HG02938 (cell line): Measurements from ENCODE around the gene PRPH.
"Not testable (repeated sequence)": the region's sequence is repeated elsewhere in the genome, so short reads cannot be mapped to it uniquely, and the experiment has no call there.

Experiments used
- ATAC-seq: cut with Tn5 transposase; IDR thresholded peaks from one replicate; pipeline ENCODE4 v1.9.1; 2021; ENCODE audit warnings: mild to moderate bottlenecking, moderate library complexity; ENCODE audit not compliant: unreplicated experiment

PRPH gene

DNA sequence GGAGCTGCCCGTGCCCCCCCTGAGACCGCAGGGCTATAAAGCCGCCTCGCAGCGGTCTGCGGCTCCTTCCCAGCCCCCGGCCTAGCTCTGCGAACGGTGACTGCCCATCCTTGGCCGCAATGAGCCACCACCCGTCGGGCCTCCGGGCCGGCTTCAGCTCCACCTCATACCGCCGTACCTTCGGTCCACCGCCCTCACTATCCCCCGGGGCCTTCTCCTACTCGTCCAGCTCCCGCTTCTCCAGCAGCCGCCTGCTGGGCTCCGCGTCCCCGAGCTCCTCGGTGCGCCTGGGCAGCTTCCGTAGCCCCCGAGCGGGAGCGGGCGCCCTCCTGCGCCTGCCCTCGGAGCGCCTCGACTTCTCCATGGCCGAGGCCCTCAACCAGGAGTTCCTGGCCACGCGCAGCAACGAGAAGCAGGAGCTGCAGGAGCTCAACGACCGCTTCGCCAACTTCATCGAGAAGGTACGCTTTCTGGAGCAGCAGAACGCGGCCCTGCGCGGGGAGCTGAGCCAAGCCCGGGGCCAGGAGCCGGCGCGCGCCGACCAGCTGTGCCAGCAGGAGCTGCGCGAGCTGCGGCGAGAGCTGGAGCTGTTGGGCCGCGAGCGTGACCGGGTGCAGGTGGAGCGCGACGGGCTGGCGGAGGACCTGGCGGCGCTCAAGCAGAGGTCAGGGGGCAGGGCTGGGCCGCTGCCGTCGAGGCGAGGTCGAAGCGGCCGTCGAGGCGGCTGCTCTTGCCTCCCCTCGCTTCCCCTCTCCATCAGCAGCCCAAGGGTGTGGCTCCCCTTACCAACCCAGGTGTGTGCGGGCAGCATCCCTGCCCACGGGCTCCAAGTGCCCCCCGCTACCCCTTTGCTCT is at the start of gene PRPH:
PRPH (plus strand) TSS at position 66 of the 855 bp plus-strand sequence; CDS start at position 120, 54 bp downstream.
- ATAC-seq: no peak

DNA sequence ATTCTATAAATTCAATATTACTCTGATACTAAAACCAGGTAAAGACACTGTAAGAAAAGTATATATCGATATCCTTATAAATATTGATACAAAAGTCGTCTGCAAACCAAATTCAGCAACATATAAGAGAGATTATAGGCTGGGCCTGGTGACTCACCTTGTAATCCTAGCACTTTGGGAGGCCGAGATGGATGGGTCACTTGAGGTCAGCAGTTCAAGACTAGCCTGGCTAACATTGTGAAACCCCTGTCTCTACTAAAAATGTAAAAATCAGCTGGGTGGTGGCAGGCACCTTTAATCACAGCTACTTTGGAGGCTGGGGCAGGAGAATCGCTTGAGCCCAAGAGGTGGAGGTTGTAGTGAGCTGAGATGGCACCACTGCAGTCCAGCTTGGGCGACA is 43.6 kb upstream of the PRPH start:
- no peak for ATAC-seq

DNA sequence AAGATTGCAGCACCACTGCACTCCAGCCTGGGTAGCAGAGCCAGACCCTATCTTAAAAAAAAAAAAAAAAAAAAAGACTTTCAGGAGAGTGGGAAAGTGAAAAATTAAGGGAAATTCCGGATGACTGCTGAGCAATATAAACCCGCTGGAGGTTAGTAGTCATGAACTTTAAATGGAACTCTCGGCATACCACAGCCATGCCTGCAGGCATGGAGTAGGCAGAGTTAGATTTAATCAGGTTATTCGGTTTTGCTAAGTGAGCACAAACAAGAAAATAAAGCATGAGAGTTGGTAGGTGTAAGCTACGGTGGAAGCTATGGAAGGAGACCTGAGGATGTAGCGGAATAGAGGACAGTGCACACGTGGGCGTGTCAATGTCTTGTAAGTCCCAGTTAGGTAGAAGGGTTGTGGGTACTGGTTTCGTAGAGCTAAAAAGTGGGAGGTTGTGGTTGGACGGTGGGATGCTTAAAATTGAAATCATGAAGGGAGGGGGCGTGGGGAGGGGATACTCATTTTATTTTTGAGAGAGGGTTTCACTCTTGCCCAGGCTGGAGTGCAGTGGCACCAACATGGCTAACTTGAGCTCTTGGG is 41.8 kb upstream of the PRPH start:
- no peak for ATAC-seq

DNA sequence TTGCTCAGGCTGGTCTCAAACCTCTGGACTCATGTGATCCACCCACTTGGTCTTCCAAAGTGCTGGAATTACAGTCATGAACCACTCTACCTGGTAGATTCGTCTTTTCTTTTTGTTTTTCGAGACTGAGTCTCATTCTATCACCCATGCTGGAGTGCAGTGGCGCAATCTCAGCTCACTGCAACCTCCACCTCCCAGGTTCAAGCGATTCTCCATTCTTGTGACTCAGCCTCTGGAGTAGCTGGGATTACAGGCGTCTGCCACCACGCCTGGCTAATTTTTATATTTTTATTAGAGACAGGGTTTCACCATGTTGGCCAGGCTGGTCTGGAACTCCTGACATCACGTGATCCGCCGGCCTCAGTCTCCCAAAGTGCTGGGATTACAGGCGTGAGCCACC is 39.5 kb upstream of the PRPH start:
- ATAC-seq: not testable (repeated sequence)

DNA sequence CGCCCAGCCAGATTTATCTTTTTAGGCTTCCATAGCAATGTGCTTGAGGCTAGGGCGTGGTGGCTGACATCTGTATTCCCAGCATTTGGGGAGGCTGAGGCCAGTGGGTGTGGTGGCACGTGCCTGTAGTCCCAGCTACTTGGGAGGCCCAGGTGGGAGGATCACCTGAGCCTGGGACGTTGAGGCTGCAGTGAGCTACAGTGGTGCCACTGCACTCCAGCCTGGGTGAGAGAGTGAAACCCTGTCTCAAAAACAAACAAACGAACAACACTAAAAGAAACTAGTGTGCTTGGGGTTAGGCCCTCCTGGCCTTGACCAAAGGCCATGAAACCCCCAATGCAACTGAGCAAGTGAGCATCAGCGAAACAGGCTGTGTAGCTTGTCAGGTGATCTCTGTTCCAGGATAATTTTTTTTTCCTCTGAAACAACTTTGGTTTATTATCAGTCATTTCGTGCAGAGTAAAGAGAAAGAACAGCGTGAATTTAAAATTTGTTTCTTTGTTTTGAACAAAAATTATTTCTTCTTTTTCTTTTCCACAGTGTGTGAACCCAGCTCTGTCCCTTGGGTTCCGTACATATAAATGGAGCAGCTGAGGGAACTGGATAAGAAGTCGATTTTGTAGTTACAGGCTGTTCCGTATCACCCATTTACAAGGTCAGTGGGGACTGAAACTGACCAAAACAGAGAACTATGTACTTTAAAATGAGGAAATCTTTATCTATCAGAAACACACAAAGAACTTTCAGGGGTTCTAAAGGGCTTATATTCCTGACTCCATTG is 38.9 kb upstream of the PRPH start:
- no peak for ATAC-seq

DNA sequence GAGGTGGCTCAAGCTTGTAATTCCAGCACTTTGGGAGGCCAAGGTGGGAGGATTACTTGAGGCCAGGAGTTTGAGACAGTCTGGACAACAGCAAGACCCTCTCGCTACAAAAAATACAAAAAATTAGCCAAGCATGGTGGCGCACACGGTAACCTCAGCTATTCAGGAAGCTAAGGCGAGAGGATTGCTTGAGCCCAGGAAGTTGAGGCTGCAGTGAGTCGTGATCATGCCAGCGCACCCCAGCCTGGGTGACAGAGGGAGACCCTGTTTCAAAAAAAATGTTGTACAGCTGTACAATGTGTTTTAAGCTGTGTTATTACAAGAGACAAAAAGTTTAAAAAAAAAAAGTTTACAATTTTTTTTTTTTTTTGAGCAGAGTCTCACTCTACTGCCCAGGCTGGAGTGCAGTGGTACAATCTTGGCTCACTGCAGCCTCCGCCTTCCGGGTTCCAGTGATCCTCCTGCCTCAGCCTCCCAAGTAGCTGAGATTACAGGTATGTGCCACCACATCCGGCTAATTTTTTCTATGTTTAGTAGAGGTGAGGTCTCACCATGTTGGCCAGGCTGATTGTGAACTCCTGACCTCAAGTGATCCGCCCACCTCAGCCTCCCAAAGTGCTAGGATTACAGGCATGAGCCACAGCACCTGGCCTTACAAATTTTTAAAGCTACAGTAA is 37.3 kb upstream of the PRPH start:
- not testable (repeated sequence) for ATAC-seq

DNA sequence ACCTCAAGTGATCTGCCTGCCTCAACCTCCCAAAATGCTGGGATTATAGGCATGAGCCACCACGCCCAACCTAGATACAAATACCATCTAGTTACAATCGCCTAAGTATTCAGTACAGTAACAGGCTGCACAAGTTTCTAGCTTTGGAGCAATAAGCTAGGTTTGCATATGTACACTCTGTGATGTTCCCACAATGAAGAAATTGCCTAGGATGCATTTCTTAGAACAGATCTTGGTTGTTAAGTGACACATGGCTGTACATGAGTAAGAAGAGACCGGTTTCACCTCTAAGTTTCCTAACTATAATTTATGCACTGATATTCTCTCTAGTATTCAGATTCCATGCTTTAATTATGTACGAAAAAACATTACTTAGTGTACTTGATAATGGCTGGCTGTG is 35.5 kb upstream of the PRPH start:
- ATAC-seq: no peak

DNA sequence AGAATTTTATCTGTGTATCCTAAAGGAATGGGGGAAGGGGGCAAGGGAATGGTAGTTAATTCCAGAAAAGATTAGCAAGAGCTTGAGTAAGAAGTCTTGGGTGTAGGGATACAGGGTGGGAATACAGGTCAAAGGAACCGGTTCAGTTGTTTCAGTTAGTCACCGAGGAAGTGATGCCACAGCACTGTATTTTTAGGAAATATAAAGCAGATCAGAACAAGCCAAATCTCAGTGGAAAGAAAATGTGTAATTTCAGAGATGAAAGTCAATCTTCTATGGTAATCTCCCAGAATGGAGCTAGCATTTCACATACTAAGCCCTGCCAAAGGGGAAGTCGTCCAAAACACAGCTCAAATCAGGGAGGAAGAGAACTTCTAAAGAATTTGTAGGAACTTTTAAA is 34.8 kb upstream of the PRPH start:
- ATAC-seq: no peak

DNA sequence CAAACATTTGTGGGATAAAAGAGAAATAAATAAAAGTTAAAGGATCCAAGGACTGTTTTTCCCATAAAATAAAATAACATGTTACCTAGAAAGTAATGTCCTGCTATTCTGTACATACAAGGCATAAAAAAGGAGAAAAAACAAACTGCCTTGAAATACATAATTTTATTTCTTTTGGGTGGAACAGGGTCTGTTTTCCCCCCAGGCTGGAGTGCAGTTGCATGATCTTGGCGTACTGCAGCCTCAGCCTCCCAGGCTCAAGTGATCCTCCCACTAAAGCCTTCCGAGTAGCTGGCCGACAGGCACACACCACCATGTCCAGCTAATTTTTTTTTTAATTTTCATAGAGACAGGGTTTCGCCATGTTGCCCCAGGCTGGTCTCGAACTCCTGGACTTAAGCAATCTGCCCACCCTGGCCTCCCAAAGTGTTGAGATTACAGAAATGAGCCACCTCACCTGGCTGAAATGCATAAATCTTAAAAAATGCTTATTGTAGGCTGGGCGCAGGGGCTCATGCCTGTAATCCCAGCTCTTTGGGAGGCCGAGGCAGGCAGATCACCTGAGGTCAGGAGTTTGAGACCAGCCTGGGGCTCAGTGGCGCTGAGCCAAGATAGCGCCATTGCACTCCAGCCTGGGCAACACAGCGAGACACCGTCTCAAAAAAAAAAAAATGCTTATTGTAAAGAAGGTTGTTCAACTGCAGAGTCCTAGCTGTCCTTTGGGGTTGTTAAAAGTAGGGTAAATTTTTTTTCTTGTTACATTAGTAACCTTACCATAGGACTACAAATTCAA is 34.2 kb upstream of the PRPH start:
- no peak for ATAC-seq

DNA sequence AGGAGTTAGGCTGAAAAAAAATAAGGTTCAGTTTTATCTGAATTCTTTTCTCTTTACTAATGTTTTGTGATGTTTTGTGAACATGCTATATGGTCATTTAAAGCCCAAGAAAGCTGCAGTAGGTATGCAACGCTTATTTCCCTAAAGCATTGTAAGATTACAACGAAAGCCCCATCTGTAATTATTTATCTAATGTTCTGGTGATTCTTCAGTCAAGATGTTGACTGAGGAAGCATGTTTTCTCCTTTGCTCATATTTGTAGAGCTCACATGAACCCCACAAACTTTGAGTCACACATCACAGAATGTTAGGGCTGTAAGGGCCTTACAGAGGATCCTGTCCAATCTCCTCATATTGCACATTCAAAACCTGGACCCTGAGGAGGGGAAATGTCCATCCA is 33.2 kb upstream of the PRPH start:
- no peak for ATAC-seq

DNA sequence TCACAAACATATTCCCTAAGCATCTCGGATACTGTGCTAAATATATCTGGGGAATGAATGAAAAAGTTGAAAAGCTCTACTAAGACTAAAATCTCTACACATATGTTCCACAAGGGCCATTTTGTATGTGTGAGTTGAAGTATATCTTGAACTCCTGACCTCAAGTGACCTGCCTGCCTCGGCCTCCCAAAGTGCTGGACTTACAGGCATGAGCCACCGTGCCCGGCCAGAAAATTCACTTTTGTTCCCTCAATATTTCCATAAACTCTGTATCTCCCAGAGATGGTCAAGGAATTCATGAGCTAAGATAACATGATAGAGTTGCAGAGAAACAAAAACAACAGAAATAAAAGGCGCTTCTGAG is 31.6 kb upstream of the PRPH start:
- no peak for ATAC-seq

DNA sequence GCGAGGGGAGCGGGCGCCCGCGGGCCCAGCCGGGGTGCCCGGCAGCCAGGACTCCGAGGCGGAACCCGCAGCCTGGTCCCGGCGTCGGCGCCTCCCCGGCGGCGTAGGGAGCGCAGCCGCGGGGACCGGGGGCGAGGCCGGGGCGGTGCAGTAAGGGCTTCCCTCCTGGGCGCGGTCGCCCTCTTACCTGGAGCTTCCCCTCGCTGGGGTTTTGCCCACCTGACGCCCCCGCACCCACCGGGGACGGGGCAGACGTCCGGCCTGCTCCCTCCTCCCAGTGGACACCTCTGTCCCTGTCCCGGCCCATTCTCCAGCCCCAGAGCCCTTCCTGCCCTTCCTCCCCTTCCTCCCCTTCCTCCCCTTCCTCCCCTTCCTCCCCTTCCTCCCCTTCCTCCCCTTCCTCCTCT is 30.5 kb upstream of the PRPH start:
- no peak for ATAC-seq

DNA sequence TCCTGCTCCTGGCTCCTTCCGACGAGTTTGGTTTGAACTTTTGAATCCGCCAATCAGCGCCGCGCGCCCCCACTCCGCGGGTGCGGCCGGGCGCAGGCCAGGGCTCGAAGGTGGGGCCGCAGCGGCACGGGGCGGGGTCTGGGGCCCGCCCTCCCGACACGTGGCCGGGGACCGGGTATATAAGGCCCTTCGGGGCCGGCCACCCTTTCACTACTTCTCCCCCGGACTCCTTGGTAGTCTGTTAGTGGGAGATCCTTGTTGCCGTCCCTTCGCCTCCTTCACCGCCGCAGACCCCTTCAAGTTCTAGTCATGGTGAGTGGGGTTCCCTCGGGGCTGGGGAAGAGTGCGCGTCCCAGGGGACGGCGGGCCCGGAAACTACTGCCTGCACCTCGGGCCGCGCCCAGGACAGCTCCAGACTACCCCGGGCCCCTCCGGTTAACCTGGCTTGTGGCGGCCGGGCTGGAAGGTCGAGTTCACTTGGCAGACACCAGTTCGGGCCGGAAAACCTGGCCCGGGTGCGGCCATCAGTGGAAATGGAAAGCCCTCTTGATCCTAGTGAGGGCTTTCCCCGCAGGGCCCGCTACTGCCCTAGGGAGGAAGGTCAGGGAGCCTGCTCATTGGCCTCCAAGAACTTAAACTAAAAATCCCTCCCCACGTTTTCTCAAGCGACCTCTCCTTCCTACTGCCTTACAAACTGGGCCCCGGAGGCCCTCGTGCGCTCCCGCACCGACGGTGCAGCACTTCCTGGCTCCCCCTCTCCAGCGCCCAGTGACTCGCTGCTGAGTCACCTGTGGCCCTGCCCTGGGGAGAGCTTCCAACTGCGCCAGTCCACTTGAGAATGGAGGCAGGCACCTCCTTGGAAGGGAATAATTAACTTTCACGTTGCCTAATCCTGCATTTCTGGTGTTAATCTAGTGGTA is 29.8 kb upstream of the PRPH start, which contains the start of gene TUBA1C:
TUBA1C (plus strand) TSS at position 210 of the 920 bp plus-strand sequence; CDS start at position 310, 100 bp downstream.
- ATAC-seq: peak; percentile 64

DNA sequence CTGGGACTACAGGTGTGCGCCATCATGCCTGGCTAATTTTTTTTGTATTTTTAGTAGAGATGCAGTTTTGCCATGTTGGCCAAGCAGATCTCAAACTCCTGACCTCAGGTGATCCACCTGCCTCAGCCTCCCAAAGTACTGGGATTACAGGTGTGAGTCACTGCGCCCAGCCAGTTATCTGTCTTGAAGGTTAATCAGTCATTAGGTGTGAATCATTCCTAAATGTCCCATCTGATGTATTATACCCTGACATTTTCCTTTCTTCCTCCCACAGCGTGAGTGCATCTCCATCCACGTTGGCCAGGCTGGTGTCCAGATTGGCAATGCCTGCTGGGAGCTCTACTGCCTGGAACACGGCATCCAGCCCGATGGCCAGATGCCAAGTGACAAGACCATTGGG is 25.8 kb upstream of the PRPH start:
- ATAC-seq: not testable (repeated sequence)

DNA sequence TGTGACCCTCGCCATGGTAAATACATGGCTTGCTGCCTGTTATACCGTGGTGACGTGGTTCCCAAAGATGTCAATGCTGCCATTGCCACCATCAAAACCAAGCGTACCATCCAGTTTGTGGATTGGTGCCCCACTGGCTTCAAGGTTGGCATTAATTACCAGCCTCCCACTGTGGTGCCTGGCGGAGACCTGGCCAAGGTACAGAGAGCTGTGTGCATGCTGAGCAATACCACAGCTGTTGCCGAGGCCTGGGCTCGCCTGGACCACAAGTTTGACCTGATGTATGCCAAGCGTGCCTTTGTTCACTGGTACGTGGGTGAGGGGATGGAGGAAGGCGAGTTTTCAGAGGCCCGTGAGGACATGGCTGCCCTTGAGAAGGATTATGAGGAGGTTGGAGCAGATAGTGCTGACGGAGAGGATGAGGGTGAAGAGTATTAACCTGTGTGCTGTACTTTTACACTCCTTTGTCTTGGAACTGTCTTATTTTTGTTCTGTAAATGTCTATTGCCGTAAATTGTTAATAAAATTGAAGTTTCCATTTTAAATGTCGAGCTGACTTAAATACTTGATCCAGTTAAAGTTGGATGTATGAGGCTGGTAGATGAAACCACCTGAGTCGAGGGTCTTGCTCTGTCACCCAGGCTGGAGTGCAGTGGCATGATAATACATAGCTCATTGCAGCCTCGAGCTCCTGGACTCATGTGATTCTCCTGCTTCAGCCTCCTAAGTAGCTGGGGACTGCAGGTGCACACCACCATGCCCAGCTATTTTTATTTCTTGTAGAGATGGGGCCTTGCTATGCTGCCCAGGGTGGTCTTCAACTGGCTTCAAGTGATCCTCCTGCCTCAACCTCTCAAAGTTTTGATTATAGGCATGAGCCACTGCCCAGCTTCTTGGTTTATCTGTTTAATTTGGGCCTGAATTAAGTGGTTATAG is 21.9 kb upstream of the PRPH start:
- ATAC-seq: no peak

DNA sequence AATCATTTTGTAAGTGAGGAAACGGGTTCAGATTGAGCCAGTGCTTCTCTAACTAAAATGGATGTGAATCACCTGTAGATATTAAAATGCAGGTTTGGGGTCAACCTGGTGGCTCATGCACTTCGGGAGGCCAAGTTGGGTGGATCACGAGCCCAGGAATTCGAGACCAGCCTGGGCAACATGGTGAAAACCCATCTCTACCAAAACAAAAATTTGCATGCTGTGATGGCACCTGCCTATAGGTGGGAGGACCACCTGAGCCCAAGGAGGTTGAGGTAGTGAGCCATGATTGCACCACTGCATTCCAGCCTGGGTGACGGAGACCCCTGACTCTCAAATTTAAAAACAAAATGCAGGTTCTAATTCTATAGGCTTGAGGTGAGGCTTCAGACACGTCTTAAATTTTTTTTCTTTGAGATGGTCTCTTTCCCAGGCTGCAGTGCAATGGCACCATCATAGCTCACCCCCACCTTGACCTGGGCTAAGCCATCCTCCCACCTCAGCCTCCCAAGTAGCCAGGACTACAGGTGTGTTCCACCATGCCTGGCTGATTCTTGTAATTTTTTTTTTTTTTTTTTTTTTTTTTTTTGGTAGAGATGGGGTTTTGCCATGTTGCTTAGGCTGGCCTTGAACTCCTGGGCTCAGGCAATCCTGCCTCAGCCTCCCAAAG is 21.1 kb upstream of the PRPH start:
- ATAC-seq: no peak

DNA sequence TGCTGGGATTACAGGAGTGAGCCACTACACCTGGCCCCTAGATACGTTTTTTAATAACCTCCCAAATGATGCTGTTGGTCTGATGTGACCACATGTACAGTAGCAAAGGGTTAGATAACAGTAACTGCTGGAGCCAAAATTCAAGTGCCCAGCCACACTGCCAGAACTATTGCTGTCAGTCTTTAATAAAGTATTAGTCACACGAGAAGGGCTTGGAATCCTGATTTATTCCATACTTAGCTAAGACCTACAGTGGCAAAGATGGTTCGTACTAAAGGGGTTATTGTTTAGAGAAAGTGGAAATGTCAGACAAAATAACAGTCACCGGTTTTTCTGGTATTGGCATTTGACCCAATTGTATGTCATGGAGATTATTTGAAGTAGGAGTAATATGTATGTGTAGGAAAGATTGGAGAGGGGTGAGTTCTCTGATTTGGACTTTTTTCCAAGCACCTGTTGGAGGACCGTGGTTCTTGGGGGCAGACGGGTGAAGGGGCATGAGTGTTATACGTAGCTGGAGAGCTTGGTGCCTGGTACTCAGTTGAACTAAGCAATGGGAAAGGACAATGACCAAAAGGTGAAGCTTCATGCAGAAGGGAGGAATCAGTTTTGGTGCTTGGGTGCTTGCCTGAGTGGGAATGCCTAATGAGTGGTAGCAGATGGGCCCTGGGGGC is 20.4 kb upstream of the PRPH start:
- no peak for ATAC-seq
